NK-92 treated with Interleukin-12 subunit alpha and Interleukin-12 subunit beta, amount 100 ng/mL, for 24 hours (cell line): ENCODE data around the gene NKX6-2.
"Not testable (repeated sequence)": the region's sequence is repeated elsewhere in the genome, so short reads cannot be mapped to it uniquely, and the experiment has no call there.

Experiments
- DNase-seq: peaks from one replicate; lab custom pipeline; 2025; lab: John Stamatoyannopoulos, UW

NKX6-2 gene

GRCh38 chr10:132796846-132797245, 10.9 kb upstream of the NKX6-2 start:
- no peak for DNase-seq

- DNase-seq, result no peak
Measured at GRCh38 chr10:132793871-132794849, 8.2 kb upstream of the NKX6-2 start.

DNA sequence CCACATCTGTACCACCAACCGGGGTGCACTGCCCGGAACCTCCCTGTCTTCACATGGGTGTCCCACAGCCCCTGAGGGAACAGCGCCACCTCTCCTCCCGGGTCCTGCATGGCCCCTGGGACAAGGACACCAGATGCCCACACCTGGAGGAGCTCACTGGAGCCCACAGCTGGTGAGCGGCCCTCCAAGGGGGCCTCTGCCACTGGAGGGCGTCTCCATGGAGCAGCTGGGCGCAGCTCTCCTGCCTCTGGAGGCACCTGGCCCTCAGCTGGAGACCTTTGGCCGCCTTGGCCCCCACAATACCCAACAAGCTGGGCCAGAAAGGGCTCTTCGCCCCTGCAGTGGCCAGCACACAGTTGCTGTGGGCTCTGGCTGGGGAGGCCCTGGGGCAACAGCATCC, 7.3 kb upstream of the NKX6-2 start:
- DNase-seq, result no peak

- no peak for DNase-seq
Measured at GRCh38 chr10:132792796-132793195, 6.8 kb upstream of the NKX6-2 start.

- DNase-seq, result not testable (repeated sequence)
Measured at GRCh38 chr10:132792099-132792498, 6.2 kb upstream of the NKX6-2 start.

DNA sequence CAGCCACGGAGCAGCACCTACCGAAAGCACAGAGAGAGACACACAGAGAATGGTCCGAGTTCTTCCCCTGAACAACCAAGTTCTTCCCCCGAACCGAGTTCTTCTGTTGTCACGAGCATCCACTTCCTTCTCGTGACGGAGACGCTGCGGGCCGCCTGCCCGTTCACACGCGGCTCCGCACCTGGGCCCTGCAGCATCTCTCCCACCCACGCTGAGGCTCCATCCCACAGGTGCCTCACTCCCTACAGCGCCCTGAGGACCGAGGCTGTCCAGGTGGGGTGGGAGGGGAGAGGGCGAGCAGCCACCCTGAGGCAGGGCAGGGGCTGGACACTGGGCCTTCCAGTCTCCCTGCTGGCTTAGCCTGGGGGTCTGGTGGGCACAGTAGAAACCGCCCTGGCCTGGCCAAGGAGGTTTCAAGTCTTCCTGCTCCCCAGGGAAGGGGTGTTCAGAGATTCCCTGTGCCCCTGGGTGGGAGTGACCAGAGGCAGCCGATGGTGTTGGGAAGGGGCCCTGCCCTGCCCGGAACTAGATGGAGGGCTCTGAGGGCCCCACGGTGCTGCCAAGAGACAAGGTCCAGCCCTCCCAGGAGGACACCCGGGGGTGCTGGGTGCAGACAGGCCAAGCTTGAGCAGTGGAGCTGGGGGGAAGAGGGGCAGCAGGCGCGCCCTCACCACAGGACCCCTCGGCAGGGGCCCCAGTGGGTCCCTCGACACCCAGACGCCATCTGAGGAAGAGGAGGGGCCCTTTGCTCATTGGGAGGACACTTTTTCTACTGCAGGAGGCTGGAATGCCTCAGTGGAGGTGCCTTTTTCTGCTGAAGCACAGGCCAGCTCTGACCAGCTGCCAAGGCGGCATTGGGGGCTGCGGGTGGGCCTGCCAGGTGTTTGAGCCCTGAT, 5.2 kb upstream of the NKX6-2 start:
- DNase-seq, result no peak

- DNase-seq, result no peak
Measured at GRCh38 chr10:132790470-132790869, 4.5 kb upstream of the NKX6-2 start.

GRCh38 chr10:132789659-132790148, 3.8 kb upstream of the NKX6-2 start:
- DNase-seq, result no peak

DNA sequence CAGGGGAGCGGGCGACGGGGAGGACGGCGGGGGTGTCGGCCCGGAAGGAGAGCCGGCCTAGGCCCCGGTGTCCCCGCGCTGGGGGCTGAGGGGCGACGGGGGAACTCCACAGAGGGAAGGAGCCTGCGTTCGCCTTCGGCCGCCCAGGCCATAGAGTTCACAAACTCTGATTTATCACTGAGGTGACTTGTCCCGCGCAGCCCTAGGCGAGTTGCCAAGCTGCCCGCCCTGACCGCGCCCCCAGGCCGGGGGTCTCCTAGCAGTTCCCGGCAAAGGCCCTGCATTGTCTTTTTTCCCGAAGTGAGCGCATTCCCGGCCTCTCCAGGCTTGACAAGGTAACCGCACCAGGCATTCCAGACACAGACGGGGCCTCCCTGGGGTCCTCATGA, 2.9 kb upstream of the NKX6-2 start:
- no peak for DNase-seq

- no peak for DNase-seq
Measured at GRCh38 chr10:132788180-132788830, 2.4 kb upstream of the NKX6-2 start.

DNA sequence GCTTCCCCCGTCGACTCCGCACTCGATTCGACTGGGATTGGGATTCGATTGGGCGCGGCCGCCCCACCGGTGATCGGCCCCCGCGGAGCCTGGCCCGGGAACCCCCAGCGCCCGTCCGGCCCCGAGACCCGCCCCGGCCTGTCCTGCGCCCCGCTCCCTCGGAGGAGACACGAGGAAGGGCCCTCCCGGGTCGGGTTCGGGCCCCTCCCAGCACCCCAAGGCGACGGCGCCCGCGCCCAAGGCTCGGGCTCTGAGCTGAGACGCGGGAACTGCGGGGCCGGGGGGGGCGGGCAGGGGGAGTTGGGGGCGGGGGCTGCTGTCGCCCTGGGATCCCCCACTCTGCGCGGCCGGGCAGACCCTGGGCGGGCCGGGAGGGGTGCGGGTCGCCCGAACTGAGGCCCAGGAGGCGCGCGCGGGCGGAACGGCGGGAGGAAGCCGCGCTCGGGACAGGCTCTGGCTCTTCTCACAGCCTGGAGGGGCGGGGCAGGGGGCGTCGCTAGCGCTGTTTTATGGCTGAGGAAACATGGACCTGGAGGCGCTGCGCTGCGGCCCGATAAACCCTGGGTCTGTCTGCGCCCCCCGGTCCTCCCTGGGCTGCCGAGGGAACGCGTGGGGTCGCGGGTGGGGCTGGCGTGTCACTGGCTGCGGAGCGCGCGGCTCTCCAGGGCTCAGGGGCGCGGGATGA, 1.7 kb upstream of the NKX6-2 start:
- no peak for DNase-seq

- no peak for DNase-seq
Measured at GRCh38 chr10:132786884-132787494, 1.0 kb upstream of the NKX6-2 start.

DNA sequence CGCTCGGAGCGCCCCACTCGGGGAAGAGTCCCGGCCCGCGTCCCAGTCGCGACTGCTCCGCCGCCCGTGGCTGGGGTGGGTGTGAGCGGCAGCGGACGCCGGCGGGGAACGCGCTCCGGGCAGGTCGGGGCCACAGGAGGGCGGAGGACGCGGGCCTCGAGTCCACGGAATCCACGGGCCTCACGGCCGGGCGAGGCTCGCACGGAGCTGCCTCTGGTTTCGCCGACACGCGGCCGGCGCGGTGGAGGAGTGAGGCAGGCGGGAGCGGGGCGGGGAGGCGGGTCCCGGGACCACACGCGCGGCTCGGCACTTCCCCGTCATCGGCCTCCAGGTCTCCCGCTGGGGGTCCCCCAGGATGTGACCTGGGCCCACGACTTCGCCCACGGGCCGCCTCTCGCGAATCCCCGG, 533 bp upstream of the NKX6-2 start:
- no peak for DNase-seq

DNA sequence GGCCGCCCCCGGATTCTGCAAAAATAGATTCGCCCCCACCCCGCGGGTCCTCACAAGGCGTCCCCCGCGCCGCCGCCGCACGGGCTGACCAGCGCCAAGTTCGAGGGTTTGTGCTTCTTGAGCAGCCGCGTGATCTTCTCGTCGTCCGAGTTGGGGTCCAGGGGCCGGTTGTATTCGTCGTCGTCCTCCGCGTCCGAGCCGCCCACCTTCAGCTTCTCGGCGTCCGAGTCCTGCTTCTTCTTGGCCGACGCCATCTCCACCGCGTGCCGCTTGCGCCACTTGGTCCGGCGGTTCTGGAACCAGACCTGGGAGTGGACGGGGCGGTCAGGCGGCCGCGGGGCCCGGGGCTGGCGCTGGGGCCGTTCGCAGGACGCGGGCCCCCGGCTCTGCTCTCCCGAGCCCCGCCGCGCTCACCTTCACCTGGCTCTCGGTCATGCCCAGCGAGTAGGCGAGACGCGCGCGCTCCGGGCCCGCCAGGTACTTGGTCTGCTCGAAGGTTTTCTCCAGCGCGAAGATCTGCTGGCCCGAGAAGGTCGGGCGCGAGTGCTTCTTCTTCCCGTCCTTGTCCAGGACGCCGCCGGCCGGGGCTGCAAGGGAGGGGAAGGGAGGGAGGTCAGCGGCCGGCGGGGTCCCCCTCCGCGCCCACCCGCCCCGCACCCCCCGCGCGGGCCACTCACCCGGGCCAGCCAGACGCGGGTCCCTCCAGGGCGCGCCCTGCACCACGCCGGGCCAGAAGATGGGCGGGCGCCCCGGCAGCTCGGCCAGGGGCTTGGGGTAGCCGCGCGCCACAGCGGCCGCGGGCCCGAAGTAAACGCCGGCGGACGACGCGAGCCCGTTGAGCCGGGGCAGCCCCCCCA, 853 bp downstream of the NKX6-2 start:
- no peak for DNase-seq

DNA sequence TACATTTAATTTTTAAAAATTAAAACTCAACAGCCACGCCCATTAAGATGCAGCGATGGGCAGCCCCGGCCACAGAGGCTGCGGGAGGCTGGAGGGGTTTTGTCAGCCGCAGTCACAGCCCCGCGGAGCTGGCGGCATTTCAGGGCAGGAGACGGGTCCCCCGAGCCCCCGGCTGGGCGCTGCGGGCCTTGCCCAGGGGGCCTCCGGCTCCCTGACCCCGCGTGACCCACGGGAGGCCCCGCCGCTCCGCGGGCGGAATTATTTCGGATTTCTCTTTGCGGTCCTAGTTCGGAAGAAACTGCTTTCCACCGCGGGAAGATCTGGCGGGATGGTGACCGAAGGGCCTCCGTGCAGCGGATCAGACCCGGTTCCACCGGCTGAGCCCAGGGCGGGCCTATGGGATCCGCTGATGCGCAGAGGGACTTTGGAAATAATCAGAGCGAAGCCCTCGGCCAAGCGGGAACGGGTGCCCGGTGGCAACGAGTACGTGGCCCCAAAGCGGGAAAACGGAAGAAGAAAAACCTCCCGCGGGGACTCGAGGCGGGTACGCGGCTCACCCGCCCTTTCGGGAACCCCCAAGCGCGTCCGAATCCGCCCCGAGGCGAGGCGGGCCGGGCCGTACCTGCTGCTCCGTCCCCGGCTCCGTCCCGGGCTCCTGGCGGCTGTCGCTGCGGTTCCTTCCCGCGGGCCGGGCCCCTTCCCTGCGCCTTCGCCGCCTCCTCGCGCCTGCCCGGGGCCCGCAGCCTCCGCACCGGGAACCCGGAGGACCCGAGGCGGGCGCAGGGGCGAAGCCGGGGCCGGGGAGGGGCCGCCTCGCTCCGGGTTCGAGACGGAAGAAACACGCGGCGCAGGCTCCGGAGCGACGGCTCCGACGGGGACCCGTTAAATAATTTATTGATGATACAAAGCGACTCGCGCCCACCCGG, 1.7 kb downstream of the NKX6-2 start:
- DNase-seq, result no peak

DNA sequence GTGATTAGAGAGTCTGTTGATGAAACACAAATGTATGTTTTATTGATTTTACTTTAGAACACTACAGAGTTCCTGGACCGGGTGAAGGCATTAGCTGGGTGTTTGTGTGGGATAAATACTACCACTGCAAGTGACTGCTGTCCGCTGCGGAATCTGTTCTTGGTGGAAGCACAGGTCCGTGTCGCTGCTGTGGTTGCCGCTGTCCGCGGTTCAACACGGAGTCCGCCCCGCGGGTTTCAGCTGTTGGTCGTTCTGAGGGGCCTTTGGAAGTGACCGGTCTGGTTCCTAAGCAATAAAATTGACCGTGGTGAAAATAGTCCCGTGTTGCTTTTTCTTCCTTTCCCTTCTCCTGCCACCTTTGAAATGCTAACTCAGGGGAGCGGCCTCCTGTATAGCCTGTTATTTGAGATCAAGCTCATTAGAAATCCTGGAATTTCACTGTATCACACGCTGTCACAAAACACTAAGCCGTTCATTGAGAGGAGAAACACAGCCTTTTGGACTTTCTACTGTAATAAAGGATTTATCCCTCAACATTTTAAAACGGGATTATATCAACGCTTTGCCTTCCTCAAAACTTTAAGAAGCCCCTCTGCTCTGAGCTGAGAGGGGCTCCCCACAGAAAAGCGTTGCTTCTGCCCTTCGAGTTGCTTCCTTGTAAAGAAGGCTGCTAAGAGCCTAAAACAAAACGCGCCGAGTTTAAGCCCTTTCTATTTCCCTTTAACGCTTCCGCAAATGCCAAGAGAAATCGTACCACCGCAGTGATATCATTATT, 2.6 kb downstream of the NKX6-2 start:
- no peak for DNase-seq

DNA sequence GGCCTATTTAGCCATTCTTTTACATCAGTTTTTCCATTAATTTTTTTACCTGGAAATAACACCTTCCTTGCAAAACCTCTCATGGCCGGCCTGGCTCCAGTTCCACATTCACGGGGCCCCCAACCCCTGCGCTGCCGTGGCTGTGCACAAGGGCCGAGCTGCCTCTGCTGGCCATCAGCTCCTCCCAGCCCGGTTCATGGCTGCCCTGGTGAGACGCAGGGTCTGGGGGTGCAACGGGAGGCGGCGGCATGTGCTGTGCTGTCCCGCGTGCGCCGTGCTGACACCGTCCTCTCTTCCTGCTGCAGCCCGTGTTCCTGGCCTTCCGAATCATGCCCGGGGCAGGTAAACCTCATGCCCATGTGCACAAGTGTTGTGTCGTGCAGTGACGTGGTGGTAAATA, 4.4 kb downstream of the NKX6-2 start:
- no peak for DNase-seq

DNA sequence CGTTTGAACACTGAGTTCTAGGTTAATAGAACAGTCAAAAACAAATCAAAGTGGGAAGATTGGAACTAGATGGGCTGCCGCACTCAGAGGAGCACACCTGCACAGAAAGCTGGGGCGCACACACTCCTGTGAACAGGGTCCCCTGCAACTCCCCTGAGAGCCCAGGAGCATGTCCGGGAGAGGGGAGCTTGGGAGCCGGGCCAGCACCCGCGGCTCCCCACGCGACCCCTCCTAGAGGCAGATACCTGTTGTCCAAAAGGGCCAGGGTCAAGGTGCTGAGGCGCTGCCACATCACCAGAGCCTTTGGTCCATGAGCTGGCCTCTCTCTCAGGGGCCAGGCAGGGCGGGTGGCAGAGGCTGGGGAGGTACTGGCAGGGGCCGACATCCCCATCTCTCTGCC, 5.6 kb downstream of the NKX6-2 start:
- DNase-seq, result no peak
